HG03103 (cell line): ENCODE data around the gene NKX1-1.
"Not testable (repeated sequence)": the region's sequence is repeated elsewhere in the genome, so short reads cannot be mapped to it uniquely, and the experiment has no call there.

Experiments used
- ATAC-seq: cut with Tn5 transposase; IDR thresholded peaks from one replicate; pipeline ENCODE4 v1.9.1; 2021; ENCODE audit warnings: low read depth; ENCODE audit not compliant: unreplicated experiment

The NKX1-1 gene

DNA sequence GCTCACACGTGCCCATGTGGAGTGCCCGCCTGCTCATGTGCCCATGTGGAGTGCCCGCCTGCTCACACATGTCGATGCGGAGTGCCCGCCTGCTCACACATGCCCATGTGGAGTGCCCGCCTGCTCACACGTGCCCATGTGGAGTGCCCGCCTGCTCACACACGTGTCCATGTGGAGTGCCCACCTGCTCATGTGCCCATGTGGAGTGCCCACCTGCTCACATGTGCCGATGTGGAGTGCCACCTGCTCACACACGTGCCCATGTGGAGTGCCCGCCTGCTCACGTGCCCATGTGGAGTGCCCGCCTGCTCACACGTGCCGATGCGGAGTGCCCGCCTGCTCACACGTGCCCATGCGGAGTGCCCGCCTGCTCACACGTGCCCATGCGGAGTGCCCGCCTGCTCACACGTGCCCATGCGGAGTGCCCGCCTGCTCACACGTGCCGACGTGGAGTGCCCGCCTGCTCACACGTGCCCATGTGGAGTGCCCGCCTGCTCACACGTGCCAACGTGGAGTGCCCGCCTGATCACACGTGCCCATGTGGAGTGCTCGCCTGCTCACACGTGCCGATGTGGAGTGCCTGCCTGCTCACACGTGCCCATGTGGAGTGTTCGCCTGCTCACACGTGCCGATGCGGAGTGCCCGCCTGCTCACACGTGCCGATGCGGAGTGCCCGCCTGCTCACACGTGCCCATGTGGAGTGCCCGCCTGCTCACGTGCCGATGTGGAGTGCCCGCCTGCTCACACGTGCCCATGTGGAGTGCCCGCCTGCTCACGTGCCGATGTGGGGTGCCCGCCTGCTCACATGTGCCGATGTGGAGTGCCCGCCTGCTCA, 11.5 kb downstream of the NKX1-1 start:
- ATAC-seq = not testable (repeated sequence)

GRCh38 chr4:1393866-1394265, 12.4 kb downstream of the NKX1-1 start:
- ATAC-seq = no peak

DNA sequence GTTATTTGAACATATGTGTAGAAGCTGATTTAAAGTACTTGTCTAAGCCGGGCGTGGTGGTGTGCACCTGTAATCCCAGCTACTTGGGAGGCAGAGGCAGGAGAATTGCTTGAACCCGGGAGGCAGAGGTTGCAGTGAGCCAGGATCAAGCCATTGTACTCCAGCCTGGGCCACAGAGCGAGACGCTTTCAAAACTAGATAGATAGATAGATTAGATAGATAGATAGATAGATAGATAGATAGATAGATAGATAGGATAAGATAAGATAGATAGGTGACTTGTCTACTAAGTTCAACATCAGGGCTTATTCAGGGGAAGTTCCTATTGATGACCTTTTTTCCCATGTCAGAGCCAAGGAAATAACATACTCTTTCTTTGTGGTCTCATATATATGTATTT, 12.9 kb downstream of the NKX1-1 start:
- ATAC-seq = not testable (repeated sequence)

DNA sequence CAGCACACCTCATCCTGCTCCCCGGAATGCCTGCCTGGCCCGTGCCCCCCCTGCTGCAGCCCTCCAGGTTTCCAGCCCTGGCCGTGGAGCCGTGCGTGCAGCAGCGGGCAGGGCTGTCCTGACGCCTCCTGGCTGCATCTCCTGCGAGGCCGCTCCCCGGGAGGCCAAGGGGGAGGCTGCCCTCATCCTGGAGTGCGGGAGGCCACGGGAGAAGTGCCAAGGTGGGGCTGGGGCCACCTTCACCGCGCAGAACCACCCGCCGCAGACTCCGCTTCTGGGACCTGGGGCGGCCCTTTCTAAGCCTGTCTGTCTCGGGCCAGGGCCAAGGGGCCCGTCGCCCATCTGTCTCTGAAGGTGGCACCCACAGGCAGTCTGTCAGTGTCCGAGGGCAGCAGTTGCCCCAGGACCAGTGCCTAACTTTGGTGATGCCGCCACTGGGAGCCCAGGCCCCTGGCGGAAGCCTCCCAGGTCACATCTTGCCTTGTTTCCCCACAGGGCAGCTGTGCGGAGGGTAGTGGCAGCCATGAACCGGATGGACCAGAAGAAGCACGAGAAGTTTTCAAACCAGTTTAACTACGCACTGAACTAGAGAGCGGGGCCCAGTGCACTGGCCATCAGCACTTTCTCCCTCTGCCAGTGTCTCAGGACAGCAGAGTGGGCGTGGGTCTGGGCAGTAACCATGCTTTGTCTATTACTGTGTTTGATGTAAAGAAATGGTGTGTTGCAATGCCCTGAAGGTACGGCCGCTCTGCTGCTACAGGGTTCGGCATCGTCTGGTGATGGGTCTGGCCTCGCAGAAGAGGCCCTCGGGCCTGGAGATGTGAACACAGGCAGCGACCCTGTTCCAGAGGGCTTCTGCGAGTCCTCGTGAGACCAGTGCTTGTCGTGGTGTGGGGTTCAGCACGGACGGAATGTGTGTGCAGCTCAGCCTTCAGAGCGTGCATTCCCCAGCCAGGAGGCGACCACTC, 20.6 kb downstream of the NKX1-1 start:
- ATAC-seq = no peak

GRCh38 chr4:1384675-1385372, 21.4 kb downstream of the NKX1-1 start:
- no peak for ATAC-seq

GRCh38 chr4:1383728-1384591, 22.3 kb downstream of the NKX1-1 start:
- no peak for ATAC-seq

DNA sequence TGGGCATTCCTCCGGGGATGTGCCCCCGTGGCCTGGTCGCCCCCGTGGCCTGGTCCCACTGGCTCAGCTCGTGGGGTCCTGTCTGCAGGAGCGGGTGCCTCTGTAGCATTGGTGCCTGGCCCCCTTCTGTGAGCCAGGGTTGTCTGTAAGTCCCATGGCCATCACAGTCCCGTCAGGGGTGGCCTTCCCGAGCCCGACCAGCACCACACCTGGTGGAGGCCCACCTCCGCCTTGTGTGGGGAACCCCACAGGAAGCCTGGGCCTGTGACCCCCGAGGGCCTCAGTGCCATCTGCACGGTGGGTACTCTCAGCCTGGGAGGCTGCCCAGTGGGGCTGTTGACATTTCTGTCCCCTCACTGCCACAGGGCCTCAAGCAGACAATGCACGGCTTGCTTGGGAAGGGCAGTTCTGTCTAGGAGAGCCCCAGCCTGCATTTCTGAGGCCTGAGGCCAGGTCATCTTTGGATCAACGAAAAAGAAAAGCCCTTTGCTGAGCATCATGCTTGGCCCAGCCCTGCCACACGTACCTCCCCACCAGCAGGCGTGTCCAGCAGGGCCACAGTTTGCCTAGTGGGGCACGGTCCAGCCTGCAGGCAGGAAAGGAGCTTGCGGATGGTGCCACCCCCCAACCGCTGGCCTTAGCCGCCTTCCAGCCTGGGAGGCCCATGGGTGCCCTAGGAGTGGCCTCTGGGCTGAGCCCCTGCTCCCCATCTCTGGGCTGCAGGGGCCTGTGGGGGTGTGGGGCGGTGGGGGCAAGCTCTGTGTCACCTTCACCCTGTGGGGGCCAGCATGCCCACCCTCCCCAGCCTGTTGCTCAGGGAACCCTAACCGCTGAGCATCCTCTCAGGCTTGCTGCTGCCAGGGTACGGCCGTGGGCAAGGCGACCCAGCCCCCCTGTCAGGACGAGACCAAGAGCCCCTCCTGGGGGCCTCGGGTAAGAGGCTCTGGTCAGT, 23.2 kb downstream of the NKX1-1 start:
- ATAC-seq = no peak

DNA sequence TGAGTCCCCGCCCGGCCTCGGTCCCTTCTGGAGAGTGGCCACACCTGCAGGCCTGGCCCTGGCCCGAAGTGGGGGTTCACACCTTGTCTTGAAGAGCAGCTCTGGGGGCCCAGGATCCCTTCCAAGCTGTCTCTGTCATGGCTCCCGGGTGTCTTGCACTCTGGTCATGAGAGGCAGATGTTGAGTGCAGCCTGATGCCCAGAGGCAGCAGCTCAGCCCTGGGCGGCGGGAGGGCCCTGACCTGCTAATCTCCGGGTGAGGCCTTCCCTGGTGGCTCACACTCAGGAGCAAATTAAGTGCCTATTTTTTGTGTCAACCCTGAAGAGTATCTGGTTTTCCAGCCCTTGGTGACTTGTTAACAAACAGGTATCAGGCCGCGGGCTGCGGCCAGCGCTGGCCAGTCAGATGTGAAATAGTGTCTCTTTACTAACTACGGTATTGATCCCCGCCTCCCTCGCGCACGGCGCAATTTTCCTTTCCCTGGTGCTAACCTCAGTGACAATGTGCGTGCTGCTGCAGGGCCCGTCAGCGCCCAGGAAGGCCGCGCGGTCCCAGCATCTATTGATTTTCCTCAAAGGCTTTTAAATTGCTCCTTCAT, 24.2 kb downstream of the NKX1-1 start:
- no peak for ATAC-seq

DNA sequence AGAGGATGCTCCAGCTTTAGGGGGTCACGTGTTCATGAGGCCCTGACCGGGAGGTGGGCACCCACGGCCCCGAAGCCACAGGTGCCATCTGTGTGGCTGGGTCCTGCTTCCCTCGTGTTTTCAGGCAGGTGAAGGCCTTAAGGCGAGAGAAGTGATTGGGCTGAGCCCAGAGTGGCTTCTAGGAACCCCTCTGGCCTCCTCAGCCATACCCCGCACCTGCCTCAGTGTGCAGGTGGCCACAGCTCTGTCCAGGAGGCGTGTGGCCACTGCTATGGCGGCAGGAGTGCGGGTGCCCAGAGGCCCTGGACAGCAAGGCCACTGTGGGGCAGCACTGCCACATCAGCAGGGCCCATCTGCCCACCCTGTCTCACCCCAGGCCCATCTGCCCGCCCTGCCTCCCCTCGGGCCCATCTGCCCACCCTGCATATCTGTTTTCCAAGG, 25.0 kb downstream of the NKX1-1 start:
- no peak for ATAC-seq

DNA sequence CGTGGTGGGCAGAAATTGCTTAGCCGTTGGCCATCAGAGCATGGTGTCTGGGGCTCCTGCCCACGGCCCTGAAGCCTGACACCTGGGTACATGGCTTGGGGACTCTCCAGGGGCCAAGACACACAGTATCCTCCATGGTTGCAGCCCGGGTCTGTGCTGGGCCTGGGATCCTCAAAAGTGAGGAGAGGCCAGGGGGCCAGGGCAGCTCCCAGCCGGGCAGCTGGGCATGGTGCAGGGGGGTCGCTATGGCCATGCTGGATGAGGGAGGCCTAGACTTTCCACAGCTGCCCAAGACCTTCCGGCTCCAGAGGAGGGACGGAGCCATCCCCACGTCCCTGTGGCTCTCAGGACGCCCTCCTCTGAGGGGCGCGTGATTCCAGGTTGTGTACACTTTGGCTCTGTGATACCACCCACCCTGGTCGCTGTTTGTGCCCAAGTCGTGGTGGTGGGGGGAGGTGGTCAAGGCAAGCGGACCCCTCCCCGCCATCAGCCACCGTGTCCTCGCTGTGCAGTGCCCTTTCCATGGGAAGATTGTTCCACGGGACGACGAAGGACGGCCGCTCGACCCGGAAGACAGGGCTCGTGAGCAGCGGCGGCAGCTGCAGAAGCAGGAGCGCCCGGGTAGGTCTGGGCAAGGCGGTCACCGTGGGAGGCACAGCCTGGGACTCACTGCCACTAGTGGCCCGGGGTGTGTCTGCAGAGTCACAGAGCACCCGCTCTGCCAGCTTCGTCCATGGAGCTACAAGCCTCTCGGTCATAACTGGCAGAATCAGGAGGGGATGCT, 25.7 kb downstream of the NKX1-1 start:
- no peak for ATAC-seq

DNA sequence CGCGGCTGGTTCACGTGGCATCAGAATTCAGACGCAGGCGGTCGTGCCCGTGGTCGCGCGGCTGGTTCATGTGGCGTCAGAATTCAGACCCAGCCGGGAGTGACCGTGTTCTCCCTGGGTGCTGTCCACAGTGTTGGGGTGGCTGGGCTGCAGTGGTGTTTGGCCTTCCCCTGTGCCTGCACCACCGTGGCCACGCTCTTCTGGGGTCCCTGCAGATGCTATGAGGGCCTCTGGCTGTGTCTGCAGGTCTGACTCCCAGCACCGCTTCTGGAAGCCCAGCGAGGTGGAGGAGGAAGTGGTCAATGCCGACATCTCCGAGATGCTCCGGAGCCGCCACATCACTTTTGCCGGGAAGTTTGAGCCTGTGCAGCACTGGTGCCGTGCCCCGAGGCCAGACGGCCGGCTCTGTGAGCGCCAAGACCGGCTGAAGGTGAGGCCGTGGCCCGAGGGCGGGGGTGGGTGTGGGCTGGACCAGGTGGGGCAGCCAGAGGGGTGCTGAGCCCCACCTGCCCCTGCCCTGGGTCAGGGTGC, 26.4 kb downstream of the NKX1-1 start:
- ATAC-seq = no peak

DNA sequence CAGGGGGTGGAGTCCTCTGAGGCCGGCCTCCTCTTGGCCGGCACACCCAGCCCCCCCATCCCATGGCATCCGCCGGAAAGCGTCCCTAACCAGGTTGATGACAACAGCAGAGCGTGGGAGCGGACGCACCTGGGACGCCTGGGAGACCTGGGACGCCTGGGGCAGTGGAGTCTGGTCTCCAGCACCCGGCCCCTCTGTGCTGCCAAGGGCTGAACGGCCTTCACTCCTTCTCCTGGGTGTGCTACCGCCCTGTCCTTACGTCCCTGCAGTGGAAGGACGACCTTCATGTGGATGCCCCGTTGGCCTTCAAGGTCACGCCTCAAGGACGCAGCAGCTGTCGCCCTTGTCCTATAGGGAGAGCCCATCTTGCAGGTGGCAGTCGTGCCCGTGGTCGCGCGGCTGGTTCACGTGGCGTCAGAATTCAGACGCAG, 26.9 kb downstream of the NKX1-1 start:
- no peak for ATAC-seq

GRCh38 chr4:1378559-1379231, 27.5 kb downstream of the NKX1-1 start:
- ATAC-seq = no peak

DNA sequence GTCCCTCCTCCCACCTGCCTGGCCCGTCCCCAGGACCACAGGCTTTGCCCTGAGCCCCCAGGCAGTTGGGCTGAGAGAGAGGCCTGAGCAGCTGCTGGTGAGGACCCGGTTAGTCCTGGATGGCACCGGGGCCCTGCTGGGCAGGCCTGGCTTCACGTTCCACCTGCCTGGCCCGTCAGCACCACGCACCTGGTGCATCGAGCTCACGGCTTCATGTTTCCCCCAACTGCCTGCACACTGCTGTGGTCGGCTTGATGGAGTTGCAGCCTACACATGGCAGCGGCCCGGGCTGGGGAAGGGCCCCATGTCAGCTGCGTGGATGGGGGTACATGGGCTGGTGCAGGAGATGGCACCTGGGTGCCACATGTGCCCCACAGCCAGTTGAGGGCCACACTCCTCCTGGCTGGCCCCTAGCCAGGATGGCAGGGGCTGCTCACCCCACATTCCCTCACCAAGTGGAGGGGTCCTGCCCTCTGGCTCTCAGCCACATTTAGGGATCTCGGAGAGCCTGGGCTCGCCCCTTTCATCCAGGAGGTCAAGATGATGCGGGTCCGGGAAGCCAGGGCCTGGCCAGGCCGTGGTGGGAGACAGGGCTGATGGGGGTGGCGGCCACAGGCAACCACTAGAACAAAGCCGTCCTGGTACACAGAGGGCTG, 28.5 kb downstream of the NKX1-1 start:
- ATAC-seq = no peak

- ATAC-seq = no peak
Measured at GRCh38 chr4:1376841-1377605, 29.2 kb downstream of the NKX1-1 start.
